Stimulated activated CD8-positive, alpha-beta memory T cell treated with anti-CD3 and anti-CD28 coated beads, Interleukin-15, amount 100 ng/mL, for 48 hours (primary cell): ENCODE results near the gene TWSG1.

Source experiments
- DNase-seq, 2 donors: peaks; one replicate each; pipeline ENCODE4 v3.0.0-alpha.2; 2020; ENCODE audit warnings: low read depth in 2 of 2

The TWSG1 gene

GRCh38 chr18:9334329-9334972, at the start of gene TWSG1:
Gene TWSG1 (plus strand): TSS chr18:9334773. CDS start chr18:9337230, 2,457 bp downstream.
- DNase-seq: peak; percentile 89 to 92

GRCh38 chr18:9285604-9286003, 49.0 kb upstream of the TWSG1 start:
- no peak for DNase-seq

- no peak for DNase-seq
These were observed 47.5 kb upstream of the TWSG1 start for GRCh38 chr18:9287036-9287435.

GRCh38 chr18:9289698-9290097, 44.9 kb upstream of the TWSG1 start:
- DNase-seq: no peak

GRCh38 chr18:9290156-9290555, 44.4 kb upstream of the TWSG1 start:
- no peak for DNase-seq

- no peak for DNase-seq
These were observed 42.5 kb upstream of the TWSG1 start for GRCh38 chr18:9292047-9292446.

GRCh38 chr18:9293948-9294347, 40.6 kb upstream of the TWSG1 start:
- no peak for DNase-seq

- no peak for DNase-seq
These were observed 38.2 kb upstream of the TWSG1 start for GRCh38 chr18:9296233-9297006.

GRCh38 chr18:9297007-9297393, 37.6 kb upstream of the TWSG1 start:
- no peak for DNase-seq

GRCh38 chr18:9304388-9305070, 30.0 kb upstream of the TWSG1 start:
- no peak for DNase-seq

GRCh38 chr18:9319333-9319732, 15.2 kb upstream of the TWSG1 start:
- no peak for DNase-seq

- no peak for DNase-seq
These were observed 13.5 kb upstream of the TWSG1 start for GRCh38 chr18:9321017-9321452.

GRCh38 chr18:9321736-9322135, 12.8 kb upstream of the TWSG1 start:
- DNase-seq: no peak

GRCh38 chr18:9322744-9323143, 11.8 kb upstream of the TWSG1 start:
- no peak for DNase-seq

- DNase-seq: no peak
These were observed 10.7 kb upstream of the TWSG1 start for GRCh38 chr18:9323750-9324445.

- DNase-seq: no peak
These were observed 8.9 kb upstream of the TWSG1 start for GRCh38 chr18:9325716-9326115.

- no peak for DNase-seq
These were observed 5.8 kb upstream of the TWSG1 start for GRCh38 chr18:9328776-9329175.

- DNase-seq: no peak
These were observed 5.1 kb upstream of the TWSG1 start for GRCh38 chr18:9329471-9329870.

GRCh38 chr18:9330419-9330818, 4.2 kb upstream of the TWSG1 start:
- no peak for DNase-seq

GRCh38 chr18:9333441-9334328, 888 bp upstream of the TWSG1 start:
- no peak for DNase-seq
